OCI-LY3 (cell line): Measurements from ENCODE around the gene LYZL1.

Source experiments
- EZH2phosphoT487 ChIP-seq: fragments of 200-600 bp; shearing (Covaris generic); IDR thresholded peaks from 2 replicates; pipeline ENCODE4 v1.6.1; 2018; ENCODE audit warnings: antibody characterized with exemption, mixed run types, low read depth
- TF ChIP-seq, protein P1 (sequence below): fragments of 200-600, 300-600 bp; sonication (generic); IDR thresholded peaks from 2 replicates; pipeline ENCODE4 v1.5.1; 2014; ENCODE audit warnings: antibody characterized with exemption, low read length, low read depth

DNA sequence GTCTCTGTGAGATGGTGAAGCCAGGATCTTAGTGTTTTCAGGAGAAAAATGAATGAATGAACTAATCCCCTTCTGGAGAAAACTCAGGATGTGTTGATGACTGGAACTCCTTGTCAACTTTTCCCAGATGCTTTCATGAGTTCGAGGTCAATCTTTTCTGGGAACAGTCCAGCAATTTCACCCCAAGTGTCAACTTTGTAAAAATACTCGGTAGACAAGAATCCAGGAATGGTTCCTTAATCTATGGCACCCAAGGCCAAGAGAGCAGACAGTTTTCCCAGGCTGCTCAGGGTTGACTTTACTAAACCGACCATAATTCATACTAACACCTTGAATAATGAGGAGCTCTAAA is 31.1 kb upstream of the LYZL1 start:
- TF ChIP-seq, protein P1, sequence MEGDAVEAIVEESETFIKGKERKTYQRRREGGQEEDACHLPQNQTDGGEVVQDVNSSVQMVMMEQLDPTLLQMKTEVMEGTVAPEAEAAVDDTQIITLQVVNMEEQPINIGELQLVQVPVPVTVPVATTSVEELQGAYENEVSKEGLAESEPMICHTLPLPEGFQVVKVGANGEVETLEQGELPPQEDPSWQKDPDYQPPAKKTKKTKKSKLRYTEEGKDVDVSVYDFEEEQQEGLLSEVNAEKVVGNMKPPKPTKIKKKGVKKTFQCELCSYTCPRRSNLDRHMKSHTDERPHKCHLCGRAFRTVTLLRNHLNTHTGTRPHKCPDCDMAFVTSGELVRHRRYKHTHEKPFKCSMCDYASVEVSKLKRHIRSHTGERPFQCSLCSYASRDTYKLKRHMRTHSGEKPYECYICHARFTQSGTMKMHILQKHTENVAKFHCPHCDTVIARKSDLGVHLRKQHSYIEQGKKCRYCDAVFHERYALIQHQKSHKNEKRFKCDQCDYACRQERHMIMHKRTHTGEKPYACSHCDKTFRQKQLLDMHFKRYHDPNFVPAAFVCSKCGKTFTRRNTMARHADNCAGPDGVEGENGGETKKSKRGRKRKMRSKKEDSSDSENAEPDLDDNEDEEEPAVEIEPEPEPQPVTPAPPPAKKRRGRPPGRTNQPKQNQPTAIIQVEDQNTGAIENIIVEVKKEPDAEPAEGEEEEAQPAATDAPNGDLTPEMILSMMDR = no peak
- TF ChIP-seq EZH2phosphoT487 = no peak
